ENCODE results near the gene PRAMEF11. TPM values are rescaled to one million over a fixed set of nuclear protein-coding genes. Genes with fewer than 3 reads are reported as not detected.
"Not testable (repeated sequence)": the region's sequence is repeated elsewhere in the genome, so short reads cannot be mapped to it uniquely, and the experiment has no call there.

The PRAMEF11 gene
- total RNA-seq (not detected), polyA plus RNA-seq (not detected)
- long read RNA-seq, donor 1 = 0 reads
- long read RNA-seq, donor 2 = 0 reads
- long read RNA-seq, donor 3 = 0 reads

GRCh38 chr1:12831310-12831709 is at the start of gene PRAMEF11:
Gene PRAMEF11 (minus strand): TSS chr1:12831410. CDS start chr1:12828789, 2,621 bp downstream.
- H3K4me1 ChIP-seq; H3K27ac ChIP-seq; H3K9me3 ChIP-seq; H3K36me3 ChIP-seq; H3K4me3 ChIP-seq; ATAC-seq; DNase-seq; intact Hi-C loops (cut with DNase I); H3K27me3 ChIP-seq: not testable (repeated sequence)
- 39 to 61% (median 54%) methylated on average over 3 of the region's 3 CpGs for WGBS, 4 donors

DNA sequence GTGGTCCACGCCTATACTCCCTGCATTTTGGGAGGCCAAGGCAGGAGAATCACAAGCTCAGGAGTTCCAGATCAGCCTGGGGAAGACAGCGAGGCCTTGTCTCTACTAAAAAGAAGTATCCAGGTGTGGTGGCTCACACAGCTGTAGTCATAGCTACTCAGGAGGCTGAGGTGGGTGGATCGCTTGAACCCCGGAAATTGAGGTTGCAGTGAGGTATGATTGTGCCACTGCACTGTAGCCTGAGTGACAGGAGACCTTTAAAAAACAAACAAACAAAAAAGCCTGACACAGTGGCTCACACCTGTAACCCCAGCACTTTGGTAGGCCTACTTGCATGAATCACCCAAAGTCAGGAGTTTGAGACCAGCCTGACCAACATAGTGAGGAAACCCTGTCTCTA is 47.2 kb upstream of the PRAMEF11 start:
- H3K27ac ChIP-seq; H3K4me1 ChIP-seq; DNase-seq; H3K27me3 ChIP-seq; H3K4me3 ChIP-seq; ATAC-seq; intact Hi-C loops (cut with DNase I); H3K9me3 ChIP-seq; H3K36me3 ChIP-seq: not testable (repeated sequence)
- 80 to 88% (median 82%) methylated on average over 1 to 3 of the region's 4 CpGs for WGBS, 4 donors

GRCh38 chr1:12863131-12863880 is 32.1 kb upstream of the PRAMEF11 start:
- H3K36me3 ChIP-seq; H3K4me1 ChIP-seq; DNase-seq; H3K27me3 ChIP-seq; H3K9me3 ChIP-seq; ATAC-seq; H3K27ac ChIP-seq; intact Hi-C loops (cut with DNase I); H3K4me3 ChIP-seq: not testable (repeated sequence)
- WGBS, 4 donors = 81 to 88% (median 87%) methylated on average over 1 to 5 of the region's 7 CpGs

- H3K27me3 ChIP-seq; ATAC-seq; H3K36me3 ChIP-seq; H3K9me3 ChIP-seq; H3K4me3 ChIP-seq; H3K27ac ChIP-seq; H3K4me1 ChIP-seq; DNase-seq; intact Hi-C loops (cut with DNase I): not testable (repeated sequence)
- 30 to 83% (median 52%) methylated on average over 2 of the region's 2 CpGs for WGBS, 4 donors
Observed at GRCh38 chr1:12856786-12857185, 25.6 kb upstream of the PRAMEF11 start, which contains the start of gene PRAMEF2. Gene PRAMEF2 (plus strand): TSS chr1:12857086. CDS start chr1:12859010, 1,924 bp downstream.

- intact Hi-C loops (cut with DNase I) = no loop called here
- H3K27ac ChIP-seq = no peak overlapping the region
- no peaks in the 10 kb centered on the region for H3K36me3 ChIP-seq
- DNase-seq (no peak), ATAC-seq (no peak)
- no peak overlapping the region for H3K4me3 ChIP-seq
- H3K4me1 ChIP-seq = no peaks in the 10 kb centered on the region
- peaks cover 0 to 6% (median 0%) of the 10 kb centered on the region in 12 donors for H3K9me3 ChIP-seq
- no peak for TF ChIP-seq POLR2A (IDR thresholded peaks at IDR 0.05)
- TF ChIP-seq CTCF (IDR thresholded peaks at IDR 0.05) = no peak
- H3K27me3 ChIP-seq = no peaks in the 10 kb centered on the region
- WGBS, 4 donors = 55 to 62% (median 58%) methylated on average over 4 of the region's 4 CpGs
Observed at GRCh38 chr1:12851779-12852178, 20.6 kb upstream of the PRAMEF11 start.

DNA sequence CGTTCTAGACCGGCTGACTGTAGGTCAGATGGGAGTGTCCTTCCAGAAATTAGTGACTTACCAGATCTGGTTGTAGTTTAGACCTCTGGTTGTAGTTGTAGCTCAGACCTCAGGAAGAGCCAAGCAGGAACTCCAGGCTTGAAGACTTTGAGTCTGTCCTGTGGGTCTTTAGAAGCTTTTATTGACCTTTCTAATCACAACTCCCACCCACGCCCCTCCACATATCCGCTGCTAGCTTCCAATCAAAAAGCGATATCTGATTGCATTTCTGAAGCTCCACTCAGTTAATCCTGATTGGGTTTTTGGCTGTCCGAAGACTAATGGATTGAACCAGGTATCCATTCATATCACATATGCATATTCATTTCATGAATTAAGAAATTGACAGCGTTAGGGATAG is 17.4 kb upstream of the PRAMEF11 start, which contains the start of gene HNRNPCL1:
TSS of gene HNRNPCL1 (minus strand) at position 101 of the 400 bp plus-strand sequence. CDS start 431 bp downstream, outside the sequence.
- 83 to 88% (median 84%) methylated on average over 7 of the region's 7 CpGs for WGBS, 4 donors
- H3K4me3 ChIP-seq; DNase-seq; H3K27me3 ChIP-seq; H3K27ac ChIP-seq; H3K4me1 ChIP-seq; intact Hi-C loops (cut with DNase I); ATAC-seq; H3K36me3 ChIP-seq; H3K9me3 ChIP-seq: not testable (repeated sequence)

DNA sequence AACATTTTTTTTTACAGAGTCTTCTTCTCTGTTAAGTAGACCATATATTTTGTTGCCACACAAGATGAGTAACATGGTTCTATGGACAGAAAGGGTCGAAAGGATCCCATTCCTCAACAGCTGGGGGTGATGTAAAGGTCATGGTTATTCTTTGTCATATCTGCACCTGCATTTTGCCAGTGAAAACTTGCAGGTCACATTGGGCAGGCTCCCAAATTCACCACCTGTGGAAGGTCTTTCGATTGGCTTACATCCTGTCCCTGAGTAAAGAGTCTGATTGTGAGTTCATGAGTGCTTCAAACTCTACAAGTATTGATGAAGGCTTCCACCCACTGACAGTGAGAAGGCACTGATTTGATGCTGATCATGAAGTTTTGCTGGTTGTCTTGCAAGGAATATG is 2.0 kb upstream of the PRAMEF11 start:
- 41 to 66% (median 54%) methylated on average over 2 of the region's 2 CpGs for WGBS, 4 donors
- ATAC-seq; H3K9me3 ChIP-seq; H3K27ac ChIP-seq; DNase-seq; H3K27me3 ChIP-seq; H3K36me3 ChIP-seq; intact Hi-C loops (cut with DNase I); H3K4me1 ChIP-seq; H3K4me3 ChIP-seq: not testable (repeated sequence)

DNA sequence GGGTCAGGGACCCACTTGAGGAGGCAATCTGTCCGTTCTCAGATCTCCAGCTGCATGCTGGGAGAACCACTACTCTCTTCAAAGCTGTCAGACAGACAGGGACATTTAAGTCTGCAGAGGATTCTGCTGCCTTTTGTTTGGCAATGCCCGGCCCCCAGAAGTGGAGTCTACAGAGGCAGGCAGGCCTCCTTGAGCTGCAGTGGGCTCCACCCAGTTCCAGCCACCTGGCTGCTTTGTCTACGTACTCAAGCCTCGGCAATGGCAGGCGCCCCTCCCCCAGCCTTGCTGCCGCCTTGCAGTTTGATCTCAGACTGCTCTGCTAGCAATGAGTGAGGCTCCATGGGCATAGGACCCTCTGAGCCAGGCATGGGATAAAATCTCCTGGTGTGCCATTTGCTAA is 12.1 kb downstream of the PRAMEF11 start:
- H3K27me3 ChIP-seq; H3K4me3 ChIP-seq; H3K4me1 ChIP-seq; ATAC-seq; H3K27ac ChIP-seq; DNase-seq; intact Hi-C loops (cut with DNase I); H3K9me3 ChIP-seq; H3K36me3 ChIP-seq: not testable (repeated sequence)
- WGBS, 4 donors = 68 to 72% (median 69%) methylated on average over 6 of the region's 6 CpGs
